ENCODE results near the gene HES5.

Gene HES5

DNA sequence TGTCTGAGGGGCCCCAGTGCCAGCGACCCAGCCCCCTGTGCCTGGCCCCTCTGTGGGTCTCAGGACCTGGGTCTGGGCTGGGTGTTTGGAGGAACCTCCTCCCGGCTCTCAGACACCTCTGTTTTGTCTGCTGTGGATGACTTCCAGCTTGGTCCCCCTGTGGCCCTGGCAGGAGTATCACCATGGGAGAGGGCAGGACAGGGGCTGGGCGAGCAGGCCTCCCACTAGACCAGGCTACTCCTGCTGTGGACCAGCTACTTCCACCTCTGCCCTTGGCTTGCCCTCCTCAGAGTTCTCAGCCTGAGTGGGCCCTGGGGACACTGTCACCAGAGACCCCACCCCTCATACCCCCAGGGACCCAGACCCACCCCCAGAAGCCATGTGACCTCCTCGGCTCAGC, 32.2 kb downstream of the HES5 start:
- no peak overlapping the region for H3K4me3 ChIP-seq (ENCODE audit: control insufficient read depth, low read depth, low read length)
- no peak for DNase-seq (ENCODE audit: low read depth)
- TF ChIP-seq, protein P1, sequence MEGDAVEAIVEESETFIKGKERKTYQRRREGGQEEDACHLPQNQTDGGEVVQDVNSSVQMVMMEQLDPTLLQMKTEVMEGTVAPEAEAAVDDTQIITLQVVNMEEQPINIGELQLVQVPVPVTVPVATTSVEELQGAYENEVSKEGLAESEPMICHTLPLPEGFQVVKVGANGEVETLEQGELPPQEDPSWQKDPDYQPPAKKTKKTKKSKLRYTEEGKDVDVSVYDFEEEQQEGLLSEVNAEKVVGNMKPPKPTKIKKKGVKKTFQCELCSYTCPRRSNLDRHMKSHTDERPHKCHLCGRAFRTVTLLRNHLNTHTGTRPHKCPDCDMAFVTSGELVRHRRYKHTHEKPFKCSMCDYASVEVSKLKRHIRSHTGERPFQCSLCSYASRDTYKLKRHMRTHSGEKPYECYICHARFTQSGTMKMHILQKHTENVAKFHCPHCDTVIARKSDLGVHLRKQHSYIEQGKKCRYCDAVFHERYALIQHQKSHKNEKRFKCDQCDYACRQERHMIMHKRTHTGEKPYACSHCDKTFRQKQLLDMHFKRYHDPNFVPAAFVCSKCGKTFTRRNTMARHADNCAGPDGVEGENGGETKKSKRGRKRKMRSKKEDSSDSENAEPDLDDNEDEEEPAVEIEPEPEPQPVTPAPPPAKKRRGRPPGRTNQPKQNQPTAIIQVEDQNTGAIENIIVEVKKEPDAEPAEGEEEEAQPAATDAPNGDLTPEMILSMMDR (conservative IDR thresholded peaks at IDR 0.05; ENCODE audit: control insufficient read depth, insufficient read depth, low read depth, low read length), result no peak

DNA sequence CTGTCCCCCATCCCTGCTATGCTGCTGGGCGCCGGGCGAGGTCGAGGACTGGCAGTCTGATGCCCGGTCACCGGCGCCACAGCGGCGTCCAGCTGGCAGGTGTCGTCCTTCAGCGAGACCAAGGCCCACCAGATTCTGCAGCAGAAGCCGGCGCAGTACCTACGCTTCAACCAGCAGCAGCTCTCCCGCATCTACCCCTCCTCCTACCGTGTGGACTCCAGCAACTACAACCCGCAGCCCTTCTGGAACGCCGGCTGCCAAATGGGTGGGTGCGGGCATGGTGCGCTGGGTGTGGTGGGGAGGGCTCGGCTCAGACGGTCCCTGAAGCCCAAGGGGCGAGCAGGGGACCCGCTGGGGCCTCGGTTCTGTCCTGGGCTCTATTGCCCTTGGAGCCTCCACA, 33.3 kb downstream of the HES5 start:
- TF ChIP-seq, protein P1 (conservative IDR thresholded peaks at IDR 0.05; ENCODE audit: control insufficient read depth, insufficient read depth, low read depth, low read length), result no peak
- no peak for DNase-seq (ENCODE audit: low read depth)
- H3K4me3 ChIP-seq (ENCODE audit: control insufficient read depth, low read depth, low read length), result no peak overlapping the region

DNA sequence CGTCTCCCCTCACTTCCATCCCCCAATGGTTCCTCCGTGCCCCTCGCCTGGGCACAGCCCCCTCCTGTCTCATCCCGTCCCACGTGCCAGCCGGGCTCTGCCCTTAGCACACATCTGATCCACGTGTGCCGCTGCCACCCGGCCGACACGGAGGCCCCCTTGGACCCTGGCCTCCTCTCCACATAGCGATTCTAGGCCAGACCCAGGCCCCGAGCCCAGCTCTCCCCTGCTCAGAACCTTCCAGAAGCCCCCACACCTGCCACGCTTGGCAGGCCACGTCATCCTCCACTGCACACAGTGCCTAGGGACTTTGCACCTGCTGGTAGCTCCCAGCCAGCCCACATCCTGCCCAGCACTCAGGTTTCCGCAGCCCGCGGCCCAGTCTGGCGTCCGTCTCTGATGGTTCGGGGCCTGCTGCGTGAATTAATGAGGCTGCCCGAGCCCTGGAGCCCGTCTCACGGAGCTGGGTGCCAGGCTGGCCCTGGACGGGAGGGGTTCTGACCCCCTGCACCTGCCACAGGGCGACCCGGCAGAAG, 33.9 kb downstream of the HES5 start:
- no peak for DNase-seq (ENCODE audit: low read depth)
- H3K4me3 ChIP-seq (ENCODE audit: control insufficient read depth, low read depth, low read length), result no peak overlapping the region

DNA sequence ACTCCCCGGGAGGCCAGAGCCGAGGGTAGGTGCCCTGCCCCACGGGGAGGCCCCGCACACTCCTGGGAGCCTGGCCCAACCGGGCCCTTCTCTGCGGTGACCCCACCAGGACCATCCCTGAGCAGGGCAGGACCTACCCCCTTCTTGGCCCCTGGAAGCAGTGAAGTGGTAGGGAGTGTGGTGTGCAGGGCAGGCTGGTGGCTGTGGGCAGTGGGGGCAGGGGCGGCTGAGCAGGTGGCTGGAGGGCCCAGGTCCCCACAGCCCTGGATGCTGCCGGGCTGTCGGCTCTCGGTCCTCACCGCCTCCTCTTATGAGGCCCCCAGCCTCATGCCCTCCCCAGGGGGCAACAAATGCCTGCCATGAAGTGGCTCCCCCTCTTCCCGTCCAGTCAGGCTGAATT, 34.5 kb downstream of the HES5 start:
- TF ChIP-seq, protein P1 (conservative IDR thresholded peaks at IDR 0.05; ENCODE audit: control insufficient read depth, insufficient read depth, low read depth, low read length), result no peak
- H3K4me3 ChIP-seq (ENCODE audit: control insufficient read depth, low read depth, low read length), result no peak overlapping the region
- DNase-seq (ENCODE audit: low read depth), result no peak

More for the DNA sequence above, 33.9 kb downstream of the HES5 start:
- TF ChIP-seq, protein P1 (conservative IDR thresholded peaks at IDR 0.05; ENCODE audit: control insufficient read depth, insufficient read depth, low read depth, low read length), result no peak

DNA sequence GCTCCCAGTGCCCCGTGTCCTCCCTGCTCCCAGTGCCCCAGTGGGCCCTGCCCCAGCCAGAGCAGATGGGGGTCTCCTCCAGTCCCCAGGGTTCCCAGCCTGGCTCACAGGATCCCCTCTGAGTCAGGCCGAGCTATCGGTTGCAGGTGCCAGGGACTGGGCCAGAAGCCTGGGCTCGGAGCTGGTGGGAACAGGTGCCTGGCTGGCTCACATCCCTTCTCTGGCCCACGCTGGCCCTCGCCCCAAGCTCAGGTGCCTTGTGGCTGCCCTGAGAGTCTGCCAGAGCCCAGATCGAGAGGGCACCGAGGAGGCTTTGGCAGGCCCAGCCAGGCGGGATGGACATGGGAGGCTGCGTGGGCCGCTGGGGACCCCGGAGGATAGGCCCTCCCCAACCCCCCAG, 35.0 kb downstream of the HES5 start:
- DNase-seq (ENCODE audit: low read depth), result no peak
- no peak overlapping the region for H3K4me3 ChIP-seq (ENCODE audit: control insufficient read depth, low read depth, low read length)
- TF ChIP-seq, protein P1 (conservative IDR thresholded peaks at IDR 0.05; ENCODE audit: control insufficient read depth, insufficient read depth, low read depth, low read length), result no peak

DNA sequence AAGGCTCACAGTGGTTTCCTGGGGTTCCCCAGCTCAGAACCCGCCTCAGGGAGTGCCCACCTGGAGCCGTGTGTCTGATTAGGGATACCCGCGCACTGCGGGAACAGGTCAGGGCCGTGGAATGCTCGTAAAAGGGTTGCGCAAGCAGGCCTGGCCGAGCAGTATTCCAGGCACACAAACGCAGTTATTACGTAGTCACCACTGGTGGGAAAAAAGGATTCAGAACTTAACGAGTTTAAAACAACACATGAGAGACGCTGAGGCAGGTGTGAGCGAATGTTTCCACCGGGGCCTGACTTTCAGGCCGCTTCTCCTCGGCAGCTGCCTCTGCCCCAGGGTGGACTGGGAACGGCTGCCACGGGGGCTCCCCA, 35.8 kb downstream of the HES5 start:
- no peak overlapping the region for H3K4me3 ChIP-seq (ENCODE audit: control insufficient read depth, low read depth, low read length)
- peak; percentile 65 for DNase-seq (ENCODE audit: low read depth)
- TF ChIP-seq, protein P1 (conservative IDR thresholded peaks at IDR 0.05; ENCODE audit: control insufficient read depth, insufficient read depth, low read depth, low read length), result no peak

Measured in fibroblast of mammary gland (primary cell).